Breast epithelium (tissue), 4 donors: ENCODE results near the gene TSPAN8. TPM values are rescaled to one million over a fixed set of nuclear protein-coding genes. Genes with fewer than 3 reads are reported as not detected.
"Not testable (repeated sequence)": the region's sequence is repeated elsewhere in the genome, so short reads cannot be mapped to it uniquely, and the experiment has no call there.

Experiments
- DNase-seq, 2 donors: peaks; one replicate each; pipeline ENCODE4 v3.0.0-alpha.2; 2019; ENCODE audit warnings: low spot score in 2 of 2
- H3K27ac ChIP-seq, 2 donors: fragments of 200-600 bp; sonication (generic) in 1 of 2; one replicate each; pipeline ENCODE4 v1.5.1; 2016 to 2019; ENCODE audit warnings: mild to moderate bottlenecking in 1 of 2
- H3K27me3 ChIP-seq, 2 donors: fragments of 200-600 bp; sonication (generic) in 1 of 2; one replicate each; pipeline versions ENCODE4 v1.5.1 to v1.6.0; 2017 to 2019; ENCODE audit warnings: control low read depth in 1 of 2, mild to moderate bottlenecking in 1 of 2
- H3K36me3 ChIP-seq: fragments of 200-600 bp; one replicate; pipeline ENCODE4 v1.5.1; 2019
- H3K4me1 ChIP-seq, 2 donors: fragments of 200-600 bp; sonication (generic); one replicate each; pipeline ENCODE4 v1.5.1; 2016 to 2019; ENCODE audit warnings: control low read depth in 1 of 2
- H3K4me3 ChIP-seq, 3 donors: fragments of 200-600 bp; sonication (generic); 1 replicate in 2 of 3; 2 replicates in 1 of 3; pipeline ENCODE4 v1.5.1; 2016 to 2019; ENCODE audit warnings: mild to moderate bottlenecking in 3 of 3, moderate library complexity in 2 of 3
- H3K9me3 ChIP-seq, 2 donors: fragments of 200-600 bp; sonication (generic) in 1 of 2; one replicate each; pipeline ENCODE4 v1.5.1; 2016 to 2019; ENCODE audit warnings: control low read depth in 1 of 2
- CTCF ChIP-seq, 3 donors: fragments of 450-650 bp; IDR thresholded peaks; one replicate each; pipeline ENCODE4 v1.5.1; 2016 to 2017; ENCODE audit warnings: antibody characterized with exemption in 3 of 3, mild to moderate bottlenecking in 3 of 3, moderate library complexity in 3 of 3
- POLR2A ChIP-seq: fragments of 450-650 bp; IDR thresholded peaks from one replicate; pipeline ENCODE4 v1.6.1; 2016; ENCODE audit warnings: antibody characterized with exemption, mild to moderate bottlenecking, moderate library complexity
- POLR2AphosphoS5 ChIP-seq, 3 donors: sonication (generic); formaldehyde crosslinking; IDR thresholded peaks; one replicate each; pipeline ENCODE4 v1.6.1; 2017; ENCODE audit warnings: antibody characterized with exemption in 3 of 3
- intact Hi-C: fragments of 100-400 bp; cut with DNase I; formaldehyde crosslinking; loops from one replicate; pipeline ENCODE4 v1.15.1; 2023; ENCODE audit warnings: low total_unique reads
- total RNA-seq, 3 donors: library from RNA; depleted of rRNA; stranded (reverse); fragments of >200 nt; gene quantifications; one replicate each; pipeline ENCODE4 v1.1.0, GENCODE V29; 2016

TSPAN8 gene
- total RNA-seq, 3 donors from 2014 or later, result 3.1 to 28.3 (median 18.4) TPM

- intact Hi-C loops, result no loop called here
- Histone ChIP-seq H3K4me3 (no peak overlapping the region), H3K27ac (no peak overlapping the region), H3K4me1 (no peaks in the 10 kb centered on the region), H3K9me3 (no peaks in the 10 kb centered on the region), H3K36me3 (no peaks in the 10 kb centered on the region), H3K27me3 (no peaks in the 10 kb centered on the region)
- TF ChIP-seq POLR2A, result no peak
- no peak for TF ChIP-seq POLR2AphosphoS5 (IDR thresholded peaks at IDR 0.05)
- TF ChIP-seq CTCF (IDR thresholded peaks at IDR 0.05), result no peak
- DNase-seq, result no peak
Observed at GRCh38 chr12:71174146-71174545, 16.3 kb upstream of the TSPAN8 start.

GRCh38 chr12:71170456-71170855 lies 12.7 kb upstream of the TSPAN8 start:
- no peaks in the 10 kb centered on the region for H3K36me3 ChIP-seq
- no peak overlapping the region for H3K27ac ChIP-seq
- H3K4me3 ChIP-seq, result no peak overlapping the region
- H3K9me3 ChIP-seq, result peaks cover 0 to 7% of the 10 kb centered on the region in 2 donors
- intact Hi-C loops, result no loop called here
- no peaks in the 10 kb centered on the region for H3K27me3 ChIP-seq
- H3K4me1 ChIP-seq, result no peaks in the 10 kb centered on the region
- no peak for TF ChIP-seq CTCF (IDR thresholded peaks at IDR 0.05)
- no peak for TF ChIP-seq POLR2AphosphoS5 (IDR thresholded peaks at IDR 0.05)
- no peak for TF ChIP-seq POLR2A
- no peak for DNase-seq

GRCh38 chr12:71169286-71169685 lies 11.5 kb upstream of the TSPAN8 start:
- H3K4me3 ChIP-seq, result no peak overlapping the region
- peaks cover 0 to 7% of the 10 kb centered on the region in 2 donors for H3K9me3 ChIP-seq
- no peaks in the 10 kb centered on the region for H3K4me1 ChIP-seq
- no peak for TF ChIP-seq POLR2AphosphoS5 (IDR thresholded peaks at IDR 0.05)
- TF ChIP-seq CTCF (IDR thresholded peaks at IDR 0.05), result no peak
- no peak for TF ChIP-seq POLR2A
- no peak for DNase-seq
- H3K27me3 ChIP-seq, result no peaks in the 10 kb centered on the region
- H3K27ac ChIP-seq, result no peak overlapping the region
- intact Hi-C loops, result no loop called here
- no peaks in the 10 kb centered on the region for H3K36me3 ChIP-seq

GRCh38 chr12:71166862-71167496 lies 9.2 kb upstream of the TSPAN8 start:
- no peak for DNase-seq
- intact Hi-C loops, result no loop called here
- no peak overlapping the region for H3K27ac ChIP-seq
- H3K36me3 ChIP-seq, result no peaks in the 10 kb centered on the region
- no peaks in the 10 kb centered on the region for H3K27me3 ChIP-seq
- H3K4me3 ChIP-seq, result no peak overlapping the region
- H3K4me1 ChIP-seq, result no peaks in the 10 kb centered on the region
- H3K9me3 ChIP-seq, result peaks cover 0 to 7% of the 10 kb centered on the region in 2 donors
- TF ChIP-seq CTCF (IDR thresholded peaks at IDR 0.05) (no peak), POLR2A (no peak), POLR2AphosphoS5 (IDR thresholded peaks at IDR 0.05) (no peak)

- no peaks in the 10 kb centered on the region for H3K4me1 ChIP-seq
- no peak overlapping the region for H3K27ac ChIP-seq
- DNase-seq, result no peak
- no peaks in the 10 kb centered on the region for H3K27me3 ChIP-seq
- no peaks in the 10 kb centered on the region for H3K36me3 ChIP-seq
- no peak overlapping the region for H3K4me3 ChIP-seq
- H3K9me3 ChIP-seq, result peaks cover 0 to 7% of the 10 kb centered on the region in 2 donors
- intact Hi-C loops, result no loop called here
- TF ChIP-seq POLR2A (no peak), CTCF (IDR thresholded peaks at IDR 0.05) (no peak), POLR2AphosphoS5 (IDR thresholded peaks at IDR 0.05) (no peak)
Observed at GRCh38 chr12:71166280-71166679, 8.5 kb upstream of the TSPAN8 start.

GRCh38 chr12:71165780-71166179 lies 8.0 kb upstream of the TSPAN8 start:
- H3K36me3 ChIP-seq, H3K4me3 ChIP-seq, intact Hi-C loops, H3K9me3 ChIP-seq, DNase-seq, H3K4me1 ChIP-seq, H3K27me3 ChIP-seq, H3K27ac ChIP-seq: not testable (repeated sequence)
